SK-N-SH (cell line): ENCODE measurements around the gene AUTS2. TPM values are rescaled to one million over a fixed set of nuclear protein-coding genes. Genes with fewer than 3 reads are reported as not detected.

Experiments
- CTCF ChIA-PET: fragments of 300-600, 350-600 bp; formaldehyde crosslinking; extraction: SDS; loops from one replicate; lab custom pipeline; 2021; lab: Yijun Ruan, JAX
- POLR2A ChIA-PET: fragments of 350-600 bp; sonication (Branson Sonifier 250); formaldehyde crosslinking; extraction: SDS; loops from one replicate; lab custom pipeline; 2020; ENCODE audit warnings: antibody characterized with exemption, inconsistent platforms; lab: Yijun Ruan, JAX
- DNase-seq: peaks from one replicate; pipeline ENCODE4 v3.0.0; 2012
- H2AFZ ChIP-seq: fragments of 200-600 bp; sonication (generic); 2 replicates; pipeline ENCODE4 v1.8.1; 2016; ENCODE audit warnings: antibody characterized with exemption, mild to moderate bottlenecking, low read depth
- H3F3A ChIP-seq: fragments of 200-600 bp; sonication (generic); replicated peaks from 2 replicates; pipeline ENCODE3; 2016; ENCODE audit warnings: antibody characterized with exemption, mild to moderate bottlenecking; ENCODE audit not compliant: insufficient read depth
- H3K27ac ChIP-seq, 2 experiments: fragments of 200-500 bp in 1 of 2; fragments of 200-600 bp in 1 of 2; sonication (Bioruptor generic) in 1 of 2; sonication (generic), shearing (Covaris generic) in 1 of 2; 2 replicates each; pipeline versions ENCODE4 v1.5.1 to v1.6.1; 2014 to 2016; ENCODE audit warnings: low read depth in 2 of 2, inconsistent platforms in 1 of 2, low read length in 1 of 2, mild to moderate bottlenecking in 1 of 2, mixed read lengths in 1 of 2
- H3K27me3 ChIP-seq: fragments of 200-600 bp; sonication (generic), shearing (Covaris generic); 2 replicates; pipeline ENCODE4 v1.6.1; 2016; ENCODE audit warnings: mixed run types; ENCODE audit not compliant: insufficient read depth
- H3K36me3 ChIP-seq, 2 experiments: fragments of 200-500 bp in 1 of 2; fragments of 200-600 bp in 1 of 2; sonication (Bioruptor generic) in 1 of 2; sonication (generic) in 1 of 2; replicated peaks in 1 of 2; 2 replicates each; pipeline versions ENCODE3 to v1.5.1; 2014 to 2016; ENCODE audit warnings: low read length in 1 of 2, mild to moderate bottlenecking in 1 of 2; ENCODE audit not compliant: insufficient read depth in 2 of 2, control insufficient read depth in 1 of 2
- H3K4me1 ChIP-seq, 2 experiments: fragments of 200-500 bp in 1 of 2; fragments of 200-600 bp in 1 of 2; sonication (Bioruptor generic) in 1 of 2; sonication (generic), shearing (Covaris generic) in 1 of 2; 2 replicates each; pipeline versions ENCODE4 v1.5.1 to v1.6.1; 2014 to 2016; ENCODE audit warnings: low read depth in 1 of 2, low read length in 1 of 2, mixed run types in 1 of 2; ENCODE audit not compliant: insufficient read depth in 2 of 2, control insufficient read depth in 1 of 2
- H3K4me2 ChIP-seq: fragments of 200-600 bp; sonication (generic), shearing (Covaris generic); 2 replicates; pipeline ENCODE4 v1.6.1; 2017; ENCODE audit warnings: mixed run types
- H3K4me3 ChIP-seq, 2 experiments: fragments of 200-500 bp in 1 of 2; fragments of 200-600 bp in 1 of 2; sonication (Bioruptor generic) in 1 of 2; sonication (generic), shearing (Covaris generic) in 1 of 2; 2 replicates each; pipeline versions ENCODE4 v1.5.1 to v1.8.1; 2014 to 2016; ENCODE audit warnings: low read depth in 2 of 2, inconsistent platforms in 1 of 2, low read length in 1 of 2, mild to moderate bottlenecking in 1 of 2, mixed read lengths in 1 of 2, moderate library complexity in 1 of 2
- H3K79me2 ChIP-seq: fragments of 200-600 bp; sonication (generic); 2 replicates; pipeline ENCODE4 v1.8.1; 2017; ENCODE audit warnings: mild to moderate bottlenecking; ENCODE audit not compliant: insufficient read depth
- H3K9ac ChIP-seq: fragments of 200-600 bp; sonication (generic); 2 replicates; pipeline ENCODE4 v1.6.1; 2017; ENCODE audit warnings: mixed run types
- H3K9me2 ChIP-seq: fragments of 200-600 bp; sonication (generic); 2 replicates; pipeline ENCODE4 v1.6.1; 2017; ENCODE audit warnings: mixed run types
- H3K9me3 ChIP-seq: fragments of 200-600 bp; sonication (generic); 2 replicates; pipeline ENCODE4 v1.6.1; 2017; ENCODE audit warnings: mixed run types, mild to moderate bottlenecking, moderate library complexity
- H4K20me1 ChIP-seq: fragments of 200-600 bp; sonication (generic); 2 replicates; pipeline ENCODE4 v1.6.1; 2017; ENCODE audit warnings: mild to moderate bottlenecking, mixed run types; ENCODE audit not compliant: insufficient read depth
- ELF1 ChIP-seq: IDR thresholded peaks from 2 replicates; pipeline ENCODE4 v1.4.0; 2012
- EZH2phosphoT487 ChIP-seq: fragments of 200-600 bp; sonication (generic); IDR thresholded peaks from 2 replicates; pipeline ENCODE4 v1.6.1; 2017; ENCODE audit warnings: low read depth, mixed run types, mild to moderate bottlenecking, antibody characterized with exemption, moderate library complexity, borderline replicate concordance
- FOSL2 ChIP-seq: IDR thresholded peaks from 2 replicates; pipeline ENCODE4 v1.4.0; 2012; ENCODE audit warnings: low read depth, mild to moderate bottlenecking, moderate library complexity, borderline replicate concordance
- FOXJ3 ChIP-seq: sonication (generic); formaldehyde crosslinking; IDR thresholded peaks from 2 replicates; pipeline ENCODE4 v1.5.1; 2020; ENCODE audit warnings: mild to moderate bottlenecking, missing genetic modification reagents
- GABPA ChIP-seq: IDR thresholded peaks from 2 replicates; pipeline ENCODE4 v1.4.0; 2012; ENCODE audit warnings: low read depth, mild to moderate bottlenecking
- IRF3 ChIP-seq: fragments of 150-350 bp; IDR thresholded peaks from 2 replicates; pipeline ENCODE4 v1.6.1; 2016; ENCODE audit warnings: mild to moderate bottlenecking, low read depth, low read length
- JUND ChIP-seq: IDR thresholded peaks from 2 replicates; pipeline ENCODE4 v1.4.0; 2012
- MAX ChIP-seq: IDR thresholded peaks from 2 replicates; pipeline ENCODE4 v1.4.0; 2012; ENCODE audit warnings: low read depth
- NRF1 ChIP-seq: IDR thresholded peaks from 2 replicates; pipeline ENCODE4 v1.6.1; 2012; ENCODE audit warnings: low read depth, mild to moderate bottlenecking, low read length
- RAD21 ChIP-seq: IDR thresholded peaks from 2 replicates; pipeline ENCODE4 v1.6.1; 2012; ENCODE audit warnings: mild to moderate bottlenecking, low read length
- RCOR1 ChIP-seq: fragments of 150-350 bp; IDR thresholded peaks from 2 replicates; pipeline ENCODE4 v1.6.1; 2017; ENCODE audit warnings: antibody characterized with exemption, low read length
- RXRA ChIP-seq: IDR thresholded peaks from 2 replicates; pipeline ENCODE4 v1.4.0; 2012; ENCODE audit warnings: low read depth, mild to moderate bottlenecking, borderline replicate concordance
- SIN3A ChIP-seq: IDR thresholded peaks from 2 replicates; pipeline ENCODE4 v1.6.1; 2012; ENCODE audit warnings: low read depth, mild to moderate bottlenecking, low read length, moderate library complexity, borderline replicate concordance
- SMC3 ChIP-seq: IDR thresholded peaks from 2 replicates; pipeline ENCODE4 v1.6.1; 2012; ENCODE audit warnings: low read depth, low read length, improper control_type of control experiment
- TCF12 ChIP-seq: IDR thresholded peaks from 2 replicates; pipeline ENCODE4 v1.4.0; 2012
- WGBS: methylation state at CpG from one replicate; pipeline ENCODE4 v1.1.6; 2017; ENCODE audit warnings: low lambda C conversion rate; 5-methylcytosine and 5-hydroxymethylcytosine counted together
- polyA plus RNA-seq, 3 experiments: library from polyadenylated mRNA; depleted of rRNA; stranded (reverse); fragments of >200 nt; gene quantifications; 2 replicates each; pipeline ENCODE4 v1.2.3, GENCODE V29; 2012
- TF ChIP-seq, protein P1 (sequence below): IDR thresholded peaks from 2 replicates; pipeline ENCODE4; 2012
- TF ChIP-seq, protein P2 (sequence below): IDR thresholded peaks from 2 replicates; pipeline ENCODE4 v1.4.0; 2012; ENCODE audit warnings: low read depth, borderline replicate concordance
- TF ChIP-seq, protein P3 (sequence below): fragments of 200-600 bp; sonication (generic); IDR thresholded peaks from 2 replicates; pipeline ENCODE4 v1.6.1; 2017; ENCODE audit warnings: antibody characterized with exemption, mild to moderate bottlenecking, moderate library complexity

AUTS2 gene
- polyA plus RNA-seq, 1 of the 3 experiments (the other 2 are of a cell fraction): 15.6 TPM

DNA sequence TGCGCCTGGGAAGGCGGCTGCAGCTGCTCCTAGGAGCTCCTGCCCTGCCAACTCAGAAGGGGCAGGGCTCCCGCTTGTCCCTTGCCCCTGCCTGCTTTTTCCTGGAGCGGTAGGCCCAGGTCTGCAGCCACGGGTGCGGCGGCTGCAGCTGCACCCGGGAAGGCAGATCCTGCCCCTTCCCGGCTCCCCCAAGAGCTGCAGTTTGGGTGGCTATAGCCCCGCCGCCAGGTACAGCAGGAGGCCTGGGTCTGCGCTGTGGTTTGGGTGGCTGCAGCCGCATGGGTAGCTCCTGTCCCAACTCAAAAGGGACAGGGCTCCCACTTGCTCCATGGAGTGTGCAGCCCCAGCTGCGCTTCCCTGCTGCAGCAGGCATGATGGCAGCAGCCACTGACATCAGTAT, 6.5 kb upstream of the AUTS2 start (continued):
- TF ChIP-seq, protein P1, sequence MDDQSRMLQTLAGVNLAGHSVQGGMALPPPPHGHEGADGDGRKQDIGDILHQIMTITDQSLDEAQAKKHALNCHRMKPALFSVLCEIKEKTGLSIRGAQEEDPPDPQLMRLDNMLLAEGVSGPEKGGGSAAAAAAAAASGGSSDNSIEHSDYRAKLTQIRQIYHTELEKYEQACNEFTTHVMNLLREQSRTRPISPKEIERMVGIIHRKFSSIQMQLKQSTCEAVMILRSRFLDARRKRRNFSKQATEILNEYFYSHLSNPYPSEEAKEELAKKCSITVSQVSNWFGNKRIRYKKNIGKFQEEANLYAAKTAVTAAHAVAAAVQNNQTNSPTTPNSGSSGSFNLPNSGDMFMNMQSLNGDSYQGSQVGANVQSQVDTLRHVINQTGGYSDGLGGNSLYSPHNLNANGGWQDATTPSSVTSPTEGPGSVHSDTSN: no peak
- no peak for TF ChIP-seq JUND

DNA sequence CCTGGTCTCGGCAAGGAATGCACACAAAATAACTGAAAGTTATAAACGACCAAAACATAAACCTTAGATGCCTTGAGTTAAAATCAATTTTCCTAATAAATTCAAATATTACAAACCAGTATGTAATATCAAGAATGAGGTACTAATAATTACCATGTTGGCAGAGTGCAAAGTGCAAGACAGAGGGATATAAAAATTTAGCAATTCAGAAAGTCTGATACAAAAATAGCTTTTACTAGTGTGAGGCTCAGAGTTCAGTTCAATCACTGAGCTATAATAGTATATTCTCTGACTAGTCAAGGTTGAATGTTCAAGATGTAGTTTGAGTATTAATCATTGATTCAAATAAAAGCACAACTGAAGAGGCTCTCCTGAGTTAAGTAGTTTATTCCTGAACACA, 4.8 kb upstream of the AUTS2 start:
- no peaks in the 10 kb centered on the region for H4K20me1 ChIP-seq
- no peaks in the 10 kb centered on the region for H3K36me3 ChIP-seq
- ChIA-PET POLR2A (no interaction called here), CTCF (interaction anchor here (0.5 to 1.5 kb wide), 5 partner anchors 11 to 1333 kb away, joined by 3 to 4 read pairs (median 3); no protein-coding TSS in a partner anchor)
- peaks cover 0 to 10% of the 10 kb centered on the region in 2 experiments; a peak in 2 of 4 replicates for H3K4me1 ChIP-seq
- H3K9ac ChIP-seq: no peak overlapping the region
- TF ChIP-seq SIN3A (no peak), ELF1 (no peak), FOXJ3 (no peak), RCOR1 (no peak), IRF3 (no peak), RXRA (no peak)
- H3K9me2 ChIP-seq: no peaks in the 10 kb centered on the region
- WGBS: 54% methylated on average over 2 of the region's 2 CpGs
- H2AFZ ChIP-seq: no peak overlapping the region
- no peak for DNase-seq
- H3K79me2 ChIP-seq: no peaks in the 10 kb centered on the region
- no peak overlapping the region for H3K4me3 ChIP-seq
- peaks cover 27% of the 10 kb centered on the region for H3F3A ChIP-seq
- H3K4me2 ChIP-seq: no peak overlapping the region
- no peaks in the 10 kb centered on the region for H3K9me3 ChIP-seq
- H3K27me3 ChIP-seq: no peaks in the 10 kb centered on the region
- no peak overlapping the region for H3K27ac ChIP-seq

- Histone ChIP-seq H4K20me1 (peaks cover 2% of the 10 kb centered on the region; the same call in 1 of the 2 replicates), H3F3A (peaks cover 27% of the 10 kb centered on the region), H3K36me3 (no peaks in the 10 kb centered on the region), H3K4me1 (peaks cover 0 to 10% of the 10 kb centered on the region in 2 experiments; a peak in 2 of 4 replicates), H3K27me3 (no peaks in the 10 kb centered on the region), H3K79me2 (peaks cover 13% of the 10 kb centered on the region), H3K9me2 (no peaks in the 10 kb centered on the region), H3K4me2 (no peak overlapping the region), H3K9ac (no peak overlapping the region), H3K4me3 (no peak overlapping the region), H3K27ac (no peak overlapping the region), H3K9me3 (no peaks in the 10 kb centered on the region), H2AFZ (no peak overlapping the region)
- ChIA-PET POLR2A (no interaction called here), CTCF (interaction anchor here (1.0 to 1.2 kb wide), 2 partner anchors 65 to 1970 kb away, joined by 3 read pairs; no protein-coding TSS in a partner anchor)
- 97% methylated on average over 1 of the region's 1 CpG for WGBS
- DNase-seq: no peak
- TF ChIP-seq MAX (no peak), IRF3 (no peak), ELF1 (no peak), SMC3 (no peak), FOXJ3 (no peak), EZH2phosphoT487 (no peak), SIN3A (no peak), TCF12 (no peak), RAD21 (no peak), NRF1 (no peak), RCOR1 (no peak), RXRA (no peak), GABPA (no peak), FOSL2 (no peak)
- TF ChIP-seq, protein P2, sequence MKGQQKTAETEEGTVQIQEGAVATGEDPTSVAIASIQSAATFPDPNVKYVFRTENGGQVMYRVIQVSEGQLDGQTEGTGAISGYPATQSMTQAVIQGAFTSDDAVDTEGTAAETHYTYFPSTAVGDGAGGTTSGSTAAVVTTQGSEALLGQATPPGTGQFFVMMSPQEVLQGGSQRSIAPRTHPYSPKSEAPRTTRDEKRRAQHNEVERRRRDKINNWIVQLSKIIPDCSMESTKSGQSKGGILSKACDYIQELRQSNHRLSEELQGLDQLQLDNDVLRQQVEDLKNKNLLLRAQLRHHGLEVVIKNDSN: no peak
- TF ChIP-seq, protein P3, sequence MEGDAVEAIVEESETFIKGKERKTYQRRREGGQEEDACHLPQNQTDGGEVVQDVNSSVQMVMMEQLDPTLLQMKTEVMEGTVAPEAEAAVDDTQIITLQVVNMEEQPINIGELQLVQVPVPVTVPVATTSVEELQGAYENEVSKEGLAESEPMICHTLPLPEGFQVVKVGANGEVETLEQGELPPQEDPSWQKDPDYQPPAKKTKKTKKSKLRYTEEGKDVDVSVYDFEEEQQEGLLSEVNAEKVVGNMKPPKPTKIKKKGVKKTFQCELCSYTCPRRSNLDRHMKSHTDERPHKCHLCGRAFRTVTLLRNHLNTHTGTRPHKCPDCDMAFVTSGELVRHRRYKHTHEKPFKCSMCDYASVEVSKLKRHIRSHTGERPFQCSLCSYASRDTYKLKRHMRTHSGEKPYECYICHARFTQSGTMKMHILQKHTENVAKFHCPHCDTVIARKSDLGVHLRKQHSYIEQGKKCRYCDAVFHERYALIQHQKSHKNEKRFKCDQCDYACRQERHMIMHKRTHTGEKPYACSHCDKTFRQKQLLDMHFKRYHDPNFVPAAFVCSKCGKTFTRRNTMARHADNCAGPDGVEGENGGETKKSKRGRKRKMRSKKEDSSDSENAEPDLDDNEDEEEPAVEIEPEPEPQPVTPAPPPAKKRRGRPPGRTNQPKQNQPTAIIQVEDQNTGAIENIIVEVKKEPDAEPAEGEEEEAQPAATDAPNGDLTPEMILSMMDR: no peak
Observed at GRCh38 chr7:69595415-69595814, 2.9 kb upstream of the AUTS2 start.
